Immature natural killer cell (primary cell): ENCODE data around the gene DIPK1B. TPM values are rescaled to one million over a fixed set of nuclear protein-coding genes. Genes with fewer than 3 reads are reported as not detected.
A peak's percentile ranks its signal among the peaks of the same experiment; 100 is the strongest.

Experiments
- DNase-seq, 3 donors: peaks; one replicate each; pipeline ENCODE4 v3.0.0; 2022; ENCODE audit warnings: mixed read lengths in 1 of 3
- H3K27ac Mint-ChIP-seq, 6 donors: one replicate each; pipeline ENCODE4 v1.8.0; 2020; ENCODE audit warnings: mixed read lengths in 6 of 6, mild to moderate bottlenecking in 5 of 6, inconsistent platforms in 4 of 6, moderate library complexity in 3 of 6
- H3K27me3 Mint-ChIP-seq, 3 donors: one replicate each; pipeline ENCODE4 v1.8.0; 2020 to 2021; ENCODE audit warnings: low read depth in 3 of 3, mild to moderate bottlenecking in 3 of 3, mixed read lengths in 3 of 3, moderate library complexity in 3 of 3, inconsistent platforms in 1 of 3
- H3K36me3 Mint-ChIP-seq, 3 donors: one replicate each; pipeline ENCODE4 v1.8.0; 2020; ENCODE audit warnings: mixed read lengths in 3 of 3, inconsistent platforms in 2 of 3, mild to moderate bottlenecking in 2 of 3
- H3K4me1 Mint-ChIP-seq, 2 donors: one replicate each; pipeline ENCODE4 v1.8.0; 2020; ENCODE audit warnings: inconsistent platforms in 2 of 2, mild to moderate bottlenecking in 2 of 2, mixed read lengths in 2 of 2, moderate library complexity in 1 of 2
- H3K4me3 Mint-ChIP-seq, 5 donors: one replicate each; pipeline ENCODE4 v1.8.0; 2020; ENCODE audit warnings: mild to moderate bottlenecking in 5 of 5, mixed read lengths in 5 of 5, inconsistent platforms in 3 of 5, moderate library complexity in 3 of 5
- H3K9me3 Mint-ChIP-seq, 6 donors: one replicate each; pipeline ENCODE4 v1.8.0; 2020; ENCODE audit warnings: mild to moderate bottlenecking in 6 of 6, mixed read lengths in 6 of 6, inconsistent platforms in 4 of 6, moderate library complexity in 3 of 6
- polyA plus RNA-seq, 3 donors: library from polyadenylated mRNA; unstranded; fragments of 300-500 nt; fragmentation: Illumina TruSeq; gene quantifications; one replicate each; pipeline ENCODE4 v1.2.3, GENCODE V29; 2021

The DIPK1B gene
- polyA plus RNA-seq, 3 donors from 2014 or later = 0.19 TPM; not detected in 2

DNA sequence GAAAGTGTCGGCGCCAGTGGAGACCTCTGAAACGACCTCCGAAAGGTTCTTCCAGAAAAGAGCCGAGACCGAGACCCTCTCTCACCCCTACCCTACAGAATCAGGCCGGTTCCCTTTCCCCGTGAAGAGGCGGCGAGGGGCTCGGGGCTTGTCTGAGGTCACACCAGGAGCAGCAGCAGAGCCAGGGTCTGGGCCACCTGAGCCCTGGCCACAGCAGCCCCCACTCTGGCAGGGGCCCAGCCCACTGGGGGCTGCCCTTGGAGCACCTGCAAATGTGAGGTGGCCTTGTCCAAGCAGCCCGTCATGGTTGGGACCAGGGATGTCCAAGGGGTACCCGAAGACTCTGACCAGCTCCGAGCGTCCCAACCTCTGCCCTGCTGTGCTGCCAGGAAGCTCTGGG lies 34.3 kb upstream of the DIPK1B start:
- Mint-ChIP-seq H3K9me3 (no peaks in the 10 kb centered on the region), H3K4me3 (no peak overlapping the region), H3K27ac (no peak overlapping the region), H3K27me3 (no peaks in the 10 kb centered on the region), H3K4me1 (no peaks in the 10 kb centered on the region), H3K36me3 (no peaks in the 10 kb centered on the region)
- DNase-seq = no peak

DNA sequence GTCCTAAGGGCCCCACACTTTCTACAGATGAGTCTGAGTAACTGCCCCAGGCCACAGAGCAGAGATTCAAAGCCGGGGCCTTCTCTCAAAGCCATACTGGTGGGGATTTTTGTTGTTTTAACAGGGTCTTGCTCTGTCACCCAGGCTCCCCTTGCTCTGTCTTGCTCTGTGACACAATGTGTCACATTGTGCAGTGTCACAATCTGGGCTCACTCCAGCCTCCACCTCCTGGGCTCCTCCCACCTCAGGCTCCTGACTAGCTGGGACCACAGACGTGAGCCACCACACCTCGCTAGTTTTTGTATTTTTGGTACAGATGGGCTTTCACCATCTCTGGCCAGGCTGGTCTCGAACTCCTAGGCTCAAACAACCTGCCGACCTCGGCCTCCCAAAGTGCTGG lies 33.7 kb upstream of the DIPK1B start:
- Mint-ChIP-seq H3K27ac (no peak overlapping the region), H3K36me3 (no peaks in the 10 kb centered on the region), H3K9me3 (no peaks in the 10 kb centered on the region), H3K27me3 (no peaks in the 10 kb centered on the region), H3K4me3 (no peak overlapping the region), H3K4me1 (no peaks in the 10 kb centered on the region)
- DNase-seq = no peak

DNA sequence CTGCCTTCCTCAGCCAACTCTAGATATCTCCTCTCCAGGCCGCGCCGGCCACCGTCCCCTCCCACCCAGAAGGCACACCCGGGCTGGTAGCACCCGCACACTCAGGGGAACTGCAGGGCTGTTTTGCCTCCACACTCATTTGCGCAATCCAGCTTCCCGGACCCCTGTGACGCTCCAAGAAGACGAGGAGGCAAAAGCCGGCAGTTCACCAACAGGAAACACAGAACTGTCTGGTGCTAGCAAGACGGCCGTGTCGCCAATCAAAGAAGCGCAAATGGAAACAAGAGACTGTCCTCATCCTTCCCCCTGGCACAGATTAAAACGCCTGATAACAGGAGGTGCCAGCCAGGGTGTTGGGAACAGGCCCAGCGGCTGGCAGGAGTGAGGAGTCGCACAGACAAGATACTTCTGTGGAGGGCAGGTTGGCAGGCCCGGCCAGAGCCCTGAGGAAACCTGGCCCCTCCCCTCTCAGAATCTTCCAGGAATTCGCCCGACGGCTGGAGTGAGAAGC lies 32.9 kb upstream of the DIPK1B start:
- Mint-ChIP-seq H3K27ac (no peak overlapping the region), H3K36me3 (no peaks in the 10 kb centered on the region), H3K4me1 (no peaks in the 10 kb centered on the region), H3K4me3 (no peak overlapping the region), H3K9me3 (no peaks in the 10 kb centered on the region), H3K27me3 (no peaks in the 10 kb centered on the region)
- no peak for DNase-seq

DNA sequence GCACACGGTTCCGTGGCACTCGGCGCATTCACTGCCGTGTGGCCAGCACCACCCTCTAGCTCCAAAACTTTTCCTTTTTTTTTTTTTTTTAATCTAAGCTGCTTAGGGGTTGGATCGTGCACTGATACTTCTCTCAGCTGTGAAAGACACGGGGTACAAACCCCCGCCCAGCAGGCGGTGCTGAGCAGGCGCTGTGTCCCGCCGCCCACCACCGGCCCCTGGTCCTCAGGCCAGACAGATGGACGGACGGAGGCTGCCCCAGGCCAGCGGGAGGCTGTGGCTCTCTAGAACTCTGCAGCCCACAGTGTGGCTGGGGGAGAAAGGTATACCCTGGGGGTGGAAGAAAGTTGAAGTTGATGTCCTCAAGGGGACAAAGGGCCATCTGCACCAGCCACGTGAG lies 31.3 kb upstream of the DIPK1B start:
- H3K27ac Mint-ChIP-seq = no peak overlapping the region

DNA sequence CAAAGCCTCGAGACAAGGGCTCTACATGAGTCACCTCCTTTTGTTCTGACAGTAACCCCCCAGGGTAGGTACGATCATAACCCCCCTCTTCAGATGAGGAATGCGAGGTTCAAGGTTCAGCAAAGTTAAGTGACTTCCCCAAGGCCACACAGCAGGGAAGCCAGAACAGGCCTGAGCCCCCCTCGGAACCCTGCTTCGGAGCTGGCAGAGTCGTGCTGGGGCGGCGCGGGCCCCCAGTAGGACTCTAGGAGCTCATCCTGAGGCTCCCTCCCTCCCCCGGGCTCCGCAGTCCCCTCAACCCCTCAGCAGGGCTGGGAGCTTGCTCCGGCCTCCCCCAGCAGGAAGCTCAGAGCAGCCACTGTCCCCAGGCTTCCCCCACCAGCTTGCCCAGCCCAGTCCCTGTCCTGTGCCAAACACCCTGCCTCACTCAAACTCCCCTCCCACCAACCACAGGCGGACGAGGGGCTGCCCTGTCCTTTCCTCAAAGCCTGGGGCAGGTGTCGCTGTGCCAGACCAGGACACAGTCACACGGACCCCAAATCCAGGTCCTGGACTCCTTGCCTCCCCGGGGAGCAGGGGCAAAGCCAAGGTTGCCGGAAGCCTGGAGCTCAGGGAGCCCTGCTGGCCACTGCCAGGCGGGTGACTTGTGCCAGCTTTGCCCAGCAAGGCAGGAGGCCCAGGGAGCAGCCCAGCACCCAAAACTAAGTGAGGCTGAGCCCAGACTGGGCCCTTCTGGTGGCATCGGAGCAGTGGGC lies 30.2 kb upstream of the DIPK1B start:
- DNase-seq = no peak
- no peaks in the 10 kb centered on the region for H3K9me3 Mint-ChIP-seq
- no peak overlapping the region for H3K27ac Mint-ChIP-seq
- peaks cover 0 to 4% of the 10 kb centered on the region in 2 donors for H3K4me1 Mint-ChIP-seq
- H3K27me3 Mint-ChIP-seq = no peaks in the 10 kb centered on the region
- no peaks in the 10 kb centered on the region for H3K36me3 Mint-ChIP-seq
- no peak overlapping the region for H3K4me3 Mint-ChIP-seq

More for the DNA sequence above, 31.3 kb upstream of the DIPK1B start:
- DNase-seq = no peak
- H3K9me3 Mint-ChIP-seq = no peaks in the 10 kb centered on the region
- peaks cover 0 to 1% of the 10 kb centered on the region in 2 donors for H3K4me1 Mint-ChIP-seq
- H3K36me3 Mint-ChIP-seq = no peaks in the 10 kb centered on the region
- no peaks in the 10 kb centered on the region for H3K27me3 Mint-ChIP-seq
- H3K4me3 Mint-ChIP-seq = no peak overlapping the region

DNA sequence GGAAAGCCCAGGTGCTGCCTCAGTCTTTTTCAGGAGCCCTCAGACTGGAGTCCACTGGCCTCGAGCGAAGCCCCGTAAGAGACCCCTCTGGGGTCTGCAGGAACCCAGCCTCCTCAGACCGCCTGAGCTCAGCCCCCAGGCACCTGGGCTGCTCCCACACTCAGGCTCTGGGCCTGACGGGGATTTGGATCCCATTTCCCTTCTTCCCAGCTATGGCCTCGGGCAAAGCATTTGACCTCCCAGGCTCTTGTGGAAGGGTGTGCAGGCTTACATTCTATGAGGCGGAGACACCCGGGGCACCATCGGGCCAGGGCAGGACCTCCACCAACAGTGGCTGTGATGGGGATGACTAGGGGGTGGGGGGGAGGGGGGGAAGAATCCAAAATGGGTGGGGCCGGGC lies 29.7 kb upstream of the DIPK1B start:
- peaks cover 0 to 4% of the 10 kb centered on the region in 2 donors for H3K4me1 Mint-ChIP-seq
- no peak for DNase-seq
- no peaks in the 10 kb centered on the region for H3K9me3 Mint-ChIP-seq
- no peaks in the 10 kb centered on the region for H3K27me3 Mint-ChIP-seq
- H3K27ac Mint-ChIP-seq = no peak overlapping the region
- H3K36me3 Mint-ChIP-seq = no peaks in the 10 kb centered on the region
- no peak overlapping the region for H3K4me3 Mint-ChIP-seq

DNA sequence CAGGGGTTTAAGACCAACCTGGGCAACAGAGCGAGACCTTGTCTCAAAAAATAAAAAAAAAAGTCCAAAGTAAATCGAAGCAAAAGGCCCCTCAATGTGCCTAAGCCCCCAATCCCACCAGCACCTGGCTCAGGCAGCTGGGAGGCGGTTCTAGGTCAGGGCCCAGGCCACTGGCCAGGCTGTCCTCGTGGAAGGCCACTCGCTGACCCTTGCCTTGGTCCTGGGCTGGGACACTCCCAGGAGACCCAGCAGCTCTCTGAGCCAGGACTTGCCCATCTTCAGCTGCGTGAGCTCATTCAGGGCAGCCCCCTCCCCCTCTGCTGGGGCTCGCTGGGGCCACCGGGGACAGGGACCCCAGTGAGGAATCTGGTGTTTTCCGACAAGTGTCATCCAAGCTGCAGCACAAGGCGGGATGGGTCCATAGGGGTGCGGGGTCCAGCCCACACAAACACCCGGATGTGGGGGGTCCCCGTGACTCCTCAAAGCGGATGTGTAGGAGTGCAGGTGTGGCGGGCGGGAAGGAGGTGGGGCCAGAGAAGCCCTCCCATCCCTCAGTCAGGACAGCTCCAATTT lies 29.1 kb upstream of the DIPK1B start:
- peaks cover 0 to 4% of the 10 kb centered on the region in 2 donors for H3K4me1 Mint-ChIP-seq
- DNase-seq = no peak
- no peaks in the 10 kb centered on the region for H3K9me3 Mint-ChIP-seq
- no peak overlapping the region for H3K27ac Mint-ChIP-seq
- H3K27me3 Mint-ChIP-seq = no peaks in the 10 kb centered on the region
- H3K4me3 Mint-ChIP-seq = no peak overlapping the region
- H3K36me3 Mint-ChIP-seq = no peaks in the 10 kb centered on the region

DNA sequence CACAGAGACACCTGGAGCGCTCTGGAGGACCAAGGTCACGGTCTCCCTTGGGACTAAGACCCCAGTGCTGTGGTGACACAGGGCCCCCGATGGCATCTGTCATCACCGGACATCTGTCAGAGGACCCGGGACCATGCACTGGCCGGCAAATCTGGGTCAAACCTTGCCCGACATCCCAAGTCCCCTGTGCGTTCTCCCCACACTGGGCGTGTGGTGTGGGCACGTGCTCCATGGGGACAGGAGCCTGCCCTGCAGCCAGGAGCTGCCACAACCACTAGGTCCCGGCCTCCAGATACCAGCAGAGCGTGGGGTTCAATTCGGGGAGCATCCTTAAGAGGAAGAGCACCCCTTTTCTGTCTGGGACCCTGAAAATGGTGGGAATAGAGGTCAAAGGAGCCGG lies 28.6 kb upstream of the DIPK1B start:
- Mint-ChIP-seq H3K27me3 (no peaks in the 10 kb centered on the region), H3K4me3 (no peak overlapping the region), H3K9me3 (no peaks in the 10 kb centered on the region), H3K36me3 (no peaks in the 10 kb centered on the region), H3K27ac (no peak overlapping the region), H3K4me1 (peaks cover 0 to 4% of the 10 kb centered on the region in 2 donors)
- DNase-seq = no peak

DNA sequence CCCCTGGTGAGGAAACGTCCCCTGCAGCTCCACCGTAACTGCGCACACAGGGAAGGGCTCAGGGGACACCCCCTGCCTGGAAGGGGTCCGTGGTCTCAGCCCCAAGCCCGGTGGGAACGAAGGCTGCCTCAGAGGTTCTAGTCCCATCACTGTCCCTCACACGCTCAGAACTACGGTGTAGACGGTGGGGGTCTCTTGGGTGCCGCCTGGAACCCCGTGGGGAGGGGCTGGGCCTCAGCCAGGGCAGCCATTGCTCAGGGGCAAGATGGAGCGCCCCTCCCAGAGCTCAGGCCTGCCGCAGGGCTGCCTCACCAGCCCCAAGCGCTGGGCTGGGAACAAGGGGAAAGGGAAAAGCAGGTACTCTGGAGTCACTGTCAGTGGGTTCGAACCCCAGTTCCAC lies 28.0 kb upstream of the DIPK1B start:
- Mint-ChIP-seq H3K27me3 (no peaks in the 10 kb centered on the region), H3K4me3 (no peak overlapping the region), H3K27ac (no peak overlapping the region), H3K4me1 (peaks cover 0 to 4% of the 10 kb centered on the region in 2 donors), H3K9me3 (no peaks in the 10 kb centered on the region), H3K36me3 (no peaks in the 10 kb centered on the region)
- DNase-seq = no peak

DNA sequence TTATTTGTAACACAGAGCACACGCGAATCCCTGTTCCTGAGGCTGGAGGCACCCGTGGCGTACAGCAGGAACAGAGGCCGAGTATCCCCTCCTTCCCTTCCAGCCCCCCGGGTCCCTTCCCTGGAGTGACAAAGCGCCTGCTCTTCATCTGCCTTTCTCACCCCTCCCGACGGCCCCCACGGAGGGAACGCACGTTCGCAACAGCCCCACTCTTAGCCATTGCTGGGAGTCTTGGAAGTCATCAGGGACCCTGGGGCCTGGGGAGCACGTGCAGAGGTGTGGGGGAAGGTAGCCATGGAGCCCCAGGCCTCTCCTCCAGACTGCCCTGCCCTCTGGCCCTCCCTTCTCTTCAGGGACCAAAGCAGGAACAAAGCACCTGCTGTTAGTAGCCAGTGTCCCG lies 27.6 kb upstream of the DIPK1B start:
- Mint-ChIP-seq H3K27ac (no peak overlapping the region), H3K4me1 (peaks cover 0 to 4% of the 10 kb centered on the region in 2 donors), H3K36me3 (no peaks in the 10 kb centered on the region), H3K4me3 (no peak overlapping the region), H3K9me3 (no peaks in the 10 kb centered on the region), H3K27me3 (no peaks in the 10 kb centered on the region)
- DNase-seq = no peak

DNA sequence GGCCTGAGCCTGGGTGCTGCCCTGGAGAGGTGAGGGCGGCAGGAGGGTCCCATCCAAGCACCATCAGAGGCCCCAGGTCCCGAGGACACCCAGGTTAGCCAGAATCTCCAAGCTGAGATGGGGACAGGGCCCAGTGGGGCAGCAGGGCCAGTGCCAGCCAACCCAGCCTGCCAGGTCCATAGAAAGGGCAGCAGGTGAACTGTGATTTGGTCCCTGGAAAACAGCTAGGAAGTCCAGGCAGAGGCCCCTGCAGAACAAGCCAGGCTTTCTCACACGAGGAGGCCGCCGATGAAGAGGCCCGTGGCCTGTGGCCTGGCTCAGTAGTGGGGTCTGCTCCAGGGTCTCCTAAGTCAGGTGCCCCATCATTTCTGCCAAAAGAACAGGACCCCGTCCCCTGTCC lies 27.2 kb upstream of the DIPK1B start:
- Mint-ChIP-seq H3K27me3 (no peaks in the 10 kb centered on the region), H3K4me1 (peaks cover 0 to 4% of the 10 kb centered on the region in 2 donors), H3K36me3 (no peaks in the 10 kb centered on the region), H3K27ac (no peak overlapping the region), H3K4me3 (peak overlapping the region in 1 of 5 donors; percentile 6), H3K9me3 (no peaks in the 10 kb centered on the region)
- no peak for DNase-seq

DNA sequence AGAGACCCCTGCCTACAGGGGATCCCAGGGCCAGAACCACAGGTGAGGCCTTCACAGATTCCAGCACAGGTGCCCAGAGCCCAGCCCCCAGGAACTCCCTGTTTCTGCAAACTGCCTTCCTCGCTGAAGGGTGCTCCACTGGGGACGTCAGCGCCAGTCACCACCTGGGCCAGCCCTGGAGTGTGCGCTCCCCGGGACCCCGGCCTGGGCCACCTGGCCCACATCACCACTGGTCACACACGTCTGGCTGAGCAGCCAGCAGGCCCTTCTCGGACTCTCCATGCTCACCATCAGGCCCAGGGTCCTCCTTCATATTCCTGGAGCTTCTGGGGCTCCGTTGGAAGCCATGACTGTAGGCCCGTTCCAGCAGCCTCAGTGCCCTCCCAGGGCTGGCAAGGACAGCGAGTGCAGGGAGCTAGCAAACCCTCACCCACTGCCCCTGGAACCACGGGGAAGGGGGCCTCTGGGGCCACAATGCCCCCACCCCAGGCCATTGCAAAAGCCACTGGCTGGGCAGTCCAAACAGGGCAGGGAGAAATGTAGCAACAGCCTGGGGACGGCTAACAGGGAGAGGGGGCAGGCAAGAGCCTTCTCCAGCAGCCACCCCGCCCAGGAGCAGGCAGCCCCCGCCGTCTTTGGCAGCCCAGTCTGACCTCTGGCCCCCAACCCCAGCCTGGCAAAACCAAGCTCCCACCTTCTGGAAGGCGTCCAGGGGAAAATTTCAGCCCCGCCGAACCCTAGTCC lies 26.4 kb upstream of the DIPK1B start:
- Mint-ChIP-seq H3K36me3 (no peaks in the 10 kb centered on the region), H3K4me3 (peak overlapping the region; percentile 76 to 81 (median 79)), H3K27me3 (no peaks in the 10 kb centered on the region), H3K4me1 (peaks cover 0 to 4% of the 10 kb centered on the region in 2 donors), H3K9me3 (no peaks in the 10 kb centered on the region), H3K27ac (peak overlapping the region in 1 of 6 donors; percentile 45)
- DNase-seq = no peak

DNA sequence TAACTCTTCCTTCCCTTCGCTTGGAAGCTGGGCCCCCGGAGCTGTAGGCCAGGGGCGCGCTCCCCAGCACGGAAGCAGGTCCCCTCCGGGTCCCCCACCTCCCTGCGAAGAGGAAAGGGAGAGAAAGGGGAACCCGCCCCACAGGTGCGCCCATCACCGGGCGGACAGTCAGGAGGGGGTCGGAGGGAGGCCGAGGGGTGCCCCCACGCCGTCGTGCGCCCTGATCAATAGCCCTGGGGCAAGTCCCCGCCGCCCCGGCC lies 25.9 kb upstream of the DIPK1B start:
- no peak for DNase-seq
- Mint-ChIP-seq H3K4me3 (peak overlapping the region; percentile 76 to 81 (median 79)), H3K27ac (no peak overlapping the region)

More for the DNA sequence above, 25.9 kb upstream of the DIPK1B start:
- Mint-ChIP-seq H3K27me3 (no peaks in the 10 kb centered on the region), H3K4me1 (peaks cover 0 to 4% of the 10 kb centered on the region in 2 donors), H3K9me3 (no peaks in the 10 kb centered on the region), H3K36me3 (no peaks in the 10 kb centered on the region)
